Prostate gland (tissue), 2 donors: Measurements from ENCODE around the gene INPP5A. TPM values are rescaled to one million over a fixed set of nuclear protein-coding genes. Genes with fewer than 3 reads are reported as not detected.

Source experiments
- DNase-seq: peaks from one replicate; pipeline ENCODE4 v3.0.0-alpha.2; 2019; ENCODE audit warnings: low spot score
- H3K27ac ChIP-seq, 2 donors: fragments of 200-600 bp; sonication (generic); 2 replicates each; pipeline ENCODE4 v1.5.1; 2017 to 2019
- H3K27me3 ChIP-seq: fragments of 200-600 bp; sonication (generic); replicated peaks from 2 replicates; pipeline ENCODE4 v1.5.1; 2019; ENCODE audit not compliant: insufficient read depth
- H3K36me3 ChIP-seq, 2 donors: fragments of 200-600 bp; sonication (generic); 1 replicate in 1 of 2; 2 replicates in 1 of 2; pipeline versions ENCODE4 v1.5.1 to v1.8.1; 2017 to 2019
- H3K4me1 ChIP-seq: fragments of 200-600 bp; sonication (generic); replicated peaks from 2 replicates; pipeline ENCODE4 v1.5.1; 2019
- H3K4me3 ChIP-seq, 2 donors: fragments of 200-600 bp; sonication (generic); 2 replicates each; pipeline ENCODE4 v1.5.1; 2017 to 2019
- H3K9me3 ChIP-seq: fragments of 200-600 bp; sonication (generic); 2 replicates; pipeline ENCODE4 v1.5.1; 2017
- CTCF ChIP-seq, 4 experiments: fragments of 200-600 bp in 2 of 4; fragments of 450-650 bp in 2 of 4; sonication (generic) in 2 of 4; IDR thresholded peaks; 1 replicate in 3 of 4; 2 replicates in 1 of 4; pipeline ENCODE4 v1.5.1; 2016 to 2019; ENCODE audit warnings: antibody characterized with exemption in 4 of 4, mild to moderate bottlenecking in 2 of 4, moderate library complexity in 2 of 4
- POLR2A ChIP-seq: fragments of 450-650 bp; IDR thresholded peaks from one replicate; pipeline ENCODE4 v1.6.1; 2016; ENCODE audit warnings: antibody characterized with exemption, mild to moderate bottlenecking
- POLR2AphosphoS5 ChIP-seq: sonication (generic); formaldehyde crosslinking; IDR thresholded peaks from one replicate; pipeline ENCODE4 v1.6.1; 2017; ENCODE audit warnings: antibody characterized with exemption
- WGBS: methylation state at CpG from one replicate; pipeline ENCODE4 v1.1.5; 2018; 5-methylcytosine and 5-hydroxymethylcytosine counted together
- intact Hi-C: fragments of 100-400 bp; cut with DNase I; formaldehyde crosslinking; loops from one replicate; pipeline ENCODE4 v1.14.2; 2022
- total RNA-seq, 2 donors: library from RNA; depleted of rRNA; stranded (reverse); fragments of >200 nt; gene quantifications; one replicate each; pipeline ENCODE4 v1.1.0, GENCODE V29; 2016

INPP5A gene
- total RNA-seq, 2 donors from 2014 or later = 49.5 to 83.3 TPM

GRCh38 chr10:132705943-132706342 is 168.4 kb downstream of the INPP5A start:
- H3K27me3 ChIP-seq = no peaks in the 10 kb centered on the region
- no peaks in the 10 kb centered on the region for H3K4me1 ChIP-seq
- DNase-seq = no peak
- intact Hi-C loops = no loop called here
- no peak overlapping the region for H3K27ac ChIP-seq
- H3K4me3 ChIP-seq = no peak overlapping the region
- no peaks in the 10 kb centered on the region for H3K9me3 ChIP-seq
- H3K36me3 ChIP-seq = no peaks in the 10 kb centered on the region
- TF ChIP-seq POLR2A (no peak), POLR2AphosphoS5 (no peak), CTCF (IDR thresholded peaks at IDR 0.05) (no peak)
- 86% methylated on average over 1 of the region's 1 CpG for WGBS

- no peaks in the 10 kb centered on the region for H3K27me3 ChIP-seq
- H3K4me1 ChIP-seq = no peaks in the 10 kb centered on the region
- H3K4me3 ChIP-seq = no peak overlapping the region
- no peak for DNase-seq
- 97% methylated on average over 11 of the region's 11 CpGs for WGBS
- no peak overlapping the region for H3K27ac ChIP-seq
- no peaks in the 10 kb centered on the region for H3K9me3 ChIP-seq
- intact Hi-C loops = no loop called here
- no peaks in the 10 kb centered on the region for H3K36me3 ChIP-seq
- no peak for TF ChIP-seq CTCF (IDR thresholded peaks at IDR 0.05)
- no peak for TF ChIP-seq POLR2A
- no peak for TF ChIP-seq POLR2AphosphoS5
Measured at GRCh38 chr10:132706701-132707100, 169.1 kb downstream of the INPP5A start.

- no peak for TF ChIP-seq POLR2A
- no peak for TF ChIP-seq CTCF (IDR thresholded peaks at IDR 0.05)
- no peak for TF ChIP-seq POLR2AphosphoS5
- DNase-seq = no peak
- Histone ChIP-seq H3K4me1 (no peaks in the 10 kb centered on the region), H3K9me3 (no peaks in the 10 kb centered on the region), H3K4me3 (no peak overlapping the region), H3K36me3 (no peaks in the 10 kb centered on the region), H3K27ac (no peak overlapping the region), H3K27me3 (no peaks in the 10 kb centered on the region)
- intact Hi-C loops = no loop called here
- 91% methylated on average over 14 of the region's 14 CpGs for WGBS
Measured at GRCh38 chr10:132707121-132707775, 169.7 kb downstream of the INPP5A start.

- intact Hi-C loops = no loop called here
- DNase-seq = no peak
- 95% methylated on average over 15 of the region's 15 CpGs for WGBS
- TF ChIP-seq POLR2A (no peak), CTCF (IDR thresholded peaks at IDR 0.05) (no peak), POLR2AphosphoS5 (no peak)
- no peak overlapping the region for H3K27ac ChIP-seq
- no peak overlapping the region for H3K4me3 ChIP-seq
- no peaks in the 10 kb centered on the region for H3K36me3 ChIP-seq
- H3K27me3 ChIP-seq = no peaks in the 10 kb centered on the region
- H3K9me3 ChIP-seq = no peaks in the 10 kb centered on the region
- H3K4me1 ChIP-seq = no peaks in the 10 kb centered on the region
Measured at GRCh38 chr10:132707776-132708171, 170.2 kb downstream of the INPP5A start.

GRCh38 chr10:132708441-132708840 is 170.9 kb downstream of the INPP5A start:
- no peaks in the 10 kb centered on the region for H3K36me3 ChIP-seq
- H3K4me1 ChIP-seq = no peaks in the 10 kb centered on the region
- H3K27ac ChIP-seq = no peak overlapping the region
- intact Hi-C loops = no loop called here
- TF ChIP-seq CTCF (IDR thresholded peaks at IDR 0.05) = no peak
- TF ChIP-seq POLR2A = no peak
- TF ChIP-seq POLR2AphosphoS5 = no peak
- 93% methylated on average over 15 of the region's 15 CpGs for WGBS
- H3K9me3 ChIP-seq = no peaks in the 10 kb centered on the region
- no peak for DNase-seq
- no peaks in the 10 kb centered on the region for H3K27me3 ChIP-seq
- no peak overlapping the region for H3K4me3 ChIP-seq
